A673 (cell line): Measurements from ENCODE around the gene RASIP1. TPM values are rescaled to one million over a fixed set of nuclear protein-coding genes. Genes with fewer than 3 reads are reported as not detected.

Source experiments
- BruUV-seq: library from RNA; stranded (reverse); fragments of 400-500 nt; replicated peaks from 2 replicates; lab custom pipeline; 2021; lab: Mats Ljungman, UMichigan
- CTCF ChIA-PET: fragments of 300-600 bp; sonication (Branson Sonifier 250); formaldehyde crosslinking; loops from one replicate; lab custom pipeline; 2022; ENCODE audit warnings: antibody characterized with exemption; lab: Charles Lee
- POLR2A ChIA-PET: fragments of 300-600 bp; sonication (Branson Sonifier 250); formaldehyde crosslinking; loops from one replicate; lab custom pipeline; 2022; ENCODE audit warnings: antibody characterized with exemption; ENCODE audit not compliant: low non-redundant PET; lab: Charles Lee
- DNase-seq: peaks from one replicate; pipeline ENCODE4 v3.0.0-alpha.2; 2015; ENCODE audit warnings: low spot score
- H3K27ac ChIP-seq: fragments of 200-600 bp; sonication (generic); 2 replicates; pipeline ENCODE4 v1.5.1; 2016; ENCODE audit warnings: mixed run types, low read depth, mild to moderate bottlenecking, mixed read lengths, antibody characterized with exemption, low read length; ENCODE audit not compliant: poor library complexity, severe bottlenecking
- H3K27me3 ChIP-seq: fragments of 200-600 bp; sonication (generic); replicated peaks from 2 replicates; pipeline ENCODE4 v1.6.1; 2017; ENCODE audit warnings: mixed run types, low read depth, mild to moderate bottlenecking, mixed read lengths, antibody characterized with exemption, low read length; ENCODE audit not compliant: insufficient read depth, poor library complexity
- H3K36me3 ChIP-seq: fragments of 200-600 bp; sonication (generic); 2 replicates; pipeline ENCODE4 v1.6.1; 2016; ENCODE audit warnings: mixed run types, mild to moderate bottlenecking, mixed read lengths, antibody characterized with exemption, low read length; ENCODE audit not compliant: insufficient read depth, poor library complexity, severe bottlenecking
- H3K4me1 ChIP-seq: fragments of 200-600 bp; sonication (generic); 2 replicates; pipeline ENCODE4 v1.6.1; 2017; ENCODE audit warnings: mixed run types, mild to moderate bottlenecking, mixed read lengths, antibody characterized with exemption, low read length; ENCODE audit not compliant: insufficient read depth, poor library complexity, severe bottlenecking
- H3K4me3 ChIP-seq: fragments of 200-600 bp; sonication (generic); 2 replicates; pipeline ENCODE4 v1.5.1; 2016; ENCODE audit warnings: low read depth, mixed run types, mild to moderate bottlenecking, mixed read lengths, low read length; ENCODE audit not compliant: poor library complexity, severe bottlenecking
- H3K9me3 ChIP-seq: fragments of 200-600 bp; sonication (generic); 2 replicates; pipeline ENCODE4 v1.6.1; 2016; ENCODE audit warnings: mixed run types, low read depth, mild to moderate bottlenecking, mixed read lengths, antibody characterized with exemption, low read length; ENCODE audit not compliant: poor library complexity, severe bottlenecking
- CTCF ChIP-seq: fragments of 300-800, 200-600 bp; sonication (generic); conservative IDR thresholded peaks from 2 replicates; pipeline ENCODE4 v1.5.1; 2017; ENCODE audit warnings: low read depth, mild to moderate bottlenecking, antibody characterized with exemption, low read length, moderate library complexity, mixed read lengths
- EZH2 ChIP-seq: fragments of 200-600 bp; sonication (generic); IDR thresholded peaks from 2 replicates; pipeline ENCODE4 v1.6.1; 2017; ENCODE audit warnings: borderline replicate concordance, low read depth, mild to moderate bottlenecking, mixed read lengths, antibody characterized with exemption, low read length; ENCODE audit not compliant: poor library complexity, severe bottlenecking
- intact Hi-C: fragments of 100-400 bp; cut with micrococcal nuclease; formaldehyde crosslinking; loops from one replicate; pipeline ENCODE4 v1.10.0; 2022; ENCODE audit not compliant: unreplicated experiment
- total RNA-seq: library from RNA; stranded (reverse); gene quantifications from 2 replicates; pipeline ENCODE4 v1.2.3, GENCODE V29; 2021

RASIP1 gene
- total RNA-seq, 1 experiment from 2014 or later: 3.8 TPM

GRCh38 chr19:48676887-48677286 is 63.5 kb downstream of the RASIP1 start:
- BruUV-seq: no TSS peak
- Histone ChIP-seq H3K9me3 (no peaks in the 10 kb centered on the region), H3K27me3 (no peaks in the 10 kb centered on the region), H3K36me3 (no peaks in the 10 kb centered on the region), H3K4me1 (peaks cover 4% of the 10 kb centered on the region), H3K27ac (no peak overlapping the region), H3K4me3 (no peak overlapping the region)
- CTCF ChIA-PET: no interaction called here
- POLR2A ChIA-PET: no interaction called here
- DNase-seq: no peak
- intact Hi-C loops: no loop called here
- TF ChIP-seq CTCF (no peak), EZH2 (no peak)

- no peak overlapping the region for H3K27ac ChIP-seq
- no peaks in the 10 kb centered on the region for H3K27me3 ChIP-seq
- ChIA-PET POLR2A (no interaction called here), CTCF (no interaction called here)
- no peaks in the 10 kb centered on the region for H3K36me3 ChIP-seq
- no peak for DNase-seq
- TF ChIP-seq EZH2 (no peak), CTCF (no peak)
- H3K4me3 ChIP-seq: no peak overlapping the region
- peaks cover 4% of the 10 kb centered on the region for H3K4me1 ChIP-seq
- no TSS peak for BruUV-seq
- intact Hi-C loops: no loop called here
- no peaks in the 10 kb centered on the region for H3K9me3 ChIP-seq
Observed at GRCh38 chr19:48676487-48676886, 63.9 kb downstream of the RASIP1 start.

- Histone ChIP-seq H3K4me1 (peaks cover 4% of the 10 kb centered on the region), H3K36me3 (no peaks in the 10 kb centered on the region), H3K27ac (no peak overlapping the region), H3K4me3 (no peak overlapping the region), H3K27me3 (no peaks in the 10 kb centered on the region), H3K9me3 (no peaks in the 10 kb centered on the region)
- ChIA-PET POLR2A (no interaction called here), CTCF (interaction anchor here (1.0 to 1.2 kb wide), 2 partner anchors 110 to 295 kb away, joined by 4 to 5 read pairs; no protein-coding TSS in a partner anchor)
- intact Hi-C loops: no loop called here
- DNase-seq: peak; percentile 93
- TF ChIP-seq CTCF (peak; percentile 94), EZH2 (no peak)
- no TSS peak for BruUV-seq
Observed at GRCh38 chr19:48674921-48675824, 65.2 kb downstream of the RASIP1 start.
